ENCODE measurements around the gene HS6ST1.

The HS6ST1 gene

GRCh38 chr2:128313931-128314347, 4.7 kb downstream of the HS6ST1 start:
- TF ChIP-seq CTCF (IDR thresholded peaks at IDR 0.05) = no peak
- no peak for DNase-seq
- Mint-ChIP-seq H3K4me1 (peaks cover 63% of the 10 kb centered on the region), H3K27ac (no peak overlapping the region), H3K9me3 (no peaks in the 10 kb centered on the region), H3K4me3 (no peak overlapping the region), H3K27me3 (ENCODE audit: low read depth, poor library complexity) (peaks cover 26% of the 10 kb centered on the region), H3K36me3 (ENCODE audit: low read depth) (peaks cover 6% of the 10 kb centered on the region)

GRCh38 chr2:128313091-128313836, 5.4 kb downstream of the HS6ST1 start:
- Mint-ChIP-seq H3K4me1 (peaks cover 63% of the 10 kb centered on the region), H3K9me3 (no peaks in the 10 kb centered on the region), H3K4me3 (no peak overlapping the region), H3K27me3 (ENCODE audit: low read depth, poor library complexity) (peaks cover 26% of the 10 kb centered on the region), H3K36me3 (ENCODE audit: low read depth) (peaks cover 6% of the 10 kb centered on the region), H3K27ac (no peak overlapping the region)
- peak; percentile 9 for TF ChIP-seq CTCF (IDR thresholded peaks at IDR 0.05)
- DNase-seq = no peak

GRCh38 chr2:128312411-128312810, 6.3 kb downstream of the HS6ST1 start:
- Mint-ChIP-seq H3K9me3 (no peaks in the 10 kb centered on the region), H3K4me3 (no peak overlapping the region), H3K27ac (no peak overlapping the region), H3K27me3 (ENCODE audit: low read depth, poor library complexity) (peaks cover 22% of the 10 kb centered on the region), H3K36me3 (ENCODE audit: low read depth) (peaks cover 6% of the 10 kb centered on the region), H3K4me1 (peaks cover 71% of the 10 kb centered on the region)
- TF ChIP-seq CTCF (IDR thresholded peaks at IDR 0.05) = no peak
- DNase-seq = no peak

DNA sequence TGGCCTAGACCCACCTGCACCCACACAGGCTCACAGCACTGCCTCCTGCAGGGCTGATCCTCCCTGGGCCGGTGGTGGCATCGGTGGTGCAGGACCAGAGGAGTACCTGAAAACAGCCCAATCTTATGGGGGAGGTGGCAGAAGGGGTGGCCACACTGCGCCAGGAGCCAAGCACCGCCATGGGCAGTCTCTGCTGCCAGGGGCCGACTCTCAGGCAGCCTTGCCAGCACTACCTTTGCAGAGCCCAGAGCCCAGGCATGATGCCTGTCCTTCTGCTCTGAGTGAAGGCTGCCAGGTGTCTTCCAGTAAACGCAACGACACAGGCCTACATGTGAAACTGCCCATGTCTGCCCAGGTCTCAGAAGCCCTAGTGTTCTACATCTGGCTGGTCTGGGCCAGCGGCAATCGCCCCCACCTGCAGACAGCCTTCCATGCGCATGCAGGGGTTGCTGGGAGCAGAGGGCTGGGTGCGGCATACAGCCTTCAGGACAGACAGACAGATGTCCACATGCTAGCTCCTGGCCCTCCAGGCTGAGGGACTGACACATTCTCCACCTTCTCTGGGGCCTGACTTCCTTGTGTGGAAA, 6.8 kb downstream of the HS6ST1 start:
- no peak overlapping the region for H3K4me3 Mint-ChIP-seq
- no peak for DNase-seq

GRCh38 chr2:128311216-128311754, 7.4 kb downstream of the HS6ST1 start:
- no peak for DNase-seq
- H3K4me1 Mint-ChIP-seq = peaks cover 73% of the 10 kb centered on the region
- no peak overlapping the region for H3K4me3 Mint-ChIP-seq
- no peak for TF ChIP-seq CTCF (IDR thresholded peaks at IDR 0.05)
- H3K27ac Mint-ChIP-seq = peak overlapping the region; percentile 19
- peaks cover 12% of the 10 kb centered on the region for H3K27me3 Mint-ChIP-seq (ENCODE audit: low read depth, poor library complexity)
- H3K36me3 Mint-ChIP-seq (ENCODE audit: low read depth) = peaks cover 6% of the 10 kb centered on the region
- no peaks in the 10 kb centered on the region for H3K9me3 Mint-ChIP-seq

More for the DNA sequence above, 6.8 kb downstream of the HS6ST1 start:
- Mint-ChIP-seq H3K27me3 (ENCODE audit: low read depth, poor library complexity) (peaks cover 17% of the 10 kb centered on the region), H3K9me3 (no peaks in the 10 kb centered on the region), H3K36me3 (ENCODE audit: low read depth) (peaks cover 6% of the 10 kb centered on the region), H3K4me1 (peaks cover 73% of the 10 kb centered on the region), H3K27ac (no peak overlapping the region)
- no peak for TF ChIP-seq CTCF (IDR thresholded peaks at IDR 0.05)

Data from nephron progenitor cell (in vitro differentiated cells).